HepG2 (cell line): ENCODE results near the gene ABCA13. TPM values are rescaled to one million over a fixed set of nuclear protein-coding genes. Genes with fewer than 3 reads are reported as not detected.

ENCODE experiments used
- ARNT ChIP-seq: fragments of 450-650 bp; IDR thresholded peaks from 2 replicates; pipeline ENCODE4 v1.6.1; 2017
- BCL6 ChIP-seq: IDR thresholded peaks from 2 replicates; pipeline ENCODE4 v1.6.1; 2016; ENCODE audit warnings: missing genetic modification reagents, missing compliant biosample characterization
- DBP ChIP-seq: sonication (generic); formaldehyde crosslinking; IDR thresholded peaks from 2 replicates; pipeline ENCODE4 v1.4.0; 2020; ENCODE audit warnings: missing genetic modification reagents; ENCODE audit errors: not compliant biosample characterization
- EEA1 ChIP-seq: sonication (generic); formaldehyde crosslinking; IDR thresholded peaks from 2 replicates; pipeline ENCODE4 v1.5.1; 2020; ENCODE audit warnings: mild to moderate bottlenecking, missing genetic modification reagents, borderline replicate concordance
- ESRRA ChIP-seq: sonication (generic); formaldehyde crosslinking; IDR thresholded peaks from 2 replicates; pipeline ENCODE4 v1.5.1; 2020; ENCODE audit warnings: mild to moderate bottlenecking, low read depth, missing genetic modification reagents
- FIP1L1 ChIP-seq: fragments of 200-400 bp; formaldehyde crosslinking; IDR thresholded peaks from 2 replicates; pipeline ENCODE4 v1.6.1; 2018; ENCODE audit warnings: low read depth, mild to moderate bottlenecking, low read length, moderate library complexity, borderline replicate concordance; ENCODE audit not compliant: insufficient read depth
- KDM6A ChIP-seq: IDR thresholded peaks from 2 replicates; pipeline ENCODE4 v1.6.1; 2016; ENCODE audit warnings: low read depth
- MED8 ChIP-seq: sonication (generic); formaldehyde crosslinking; IDR thresholded peaks from 2 replicates; pipeline ENCODE4 v1.8.1; 2023; ENCODE audit warnings: mild to moderate bottlenecking, missing genetic modification reagents; ENCODE audit not compliant: insufficient replicate concordance
- RORA ChIP-seq: sonication (generic); formaldehyde crosslinking; IDR thresholded peaks from 2 replicates; pipeline ENCODE4 v1.5.0; 2020; ENCODE audit warnings: mild to moderate bottlenecking, missing genetic modification reagents, moderate library complexity
- SIX4 ChIP-seq: sonication (generic); formaldehyde crosslinking; IDR thresholded peaks from 2 replicates; pipeline ENCODE4 v1.4.0; 2020; ENCODE audit warnings: missing genetic modification reagents
- SOX13 ChIP-seq, 3 experiments: fragments of 450-650 bp in 1 of 3; sonication (generic) in 1 of 3; formaldehyde crosslinking in 1 of 3; IDR thresholded peaks in 2 of 3; conservative IDR thresholded peaks in 1 of 3; 2 replicates each; pipeline versions ENCODE4 v1.5.0 to v1.6.1; 2016 to 2020; ENCODE audit warnings: antibody characterized with exemption in 1 of 3, mild to moderate bottlenecking in 1 of 3, missing compliant biosample characterization in 1 of 3, missing genetic modification reagents in 1 of 3, moderate library complexity in 1 of 3
- TOE1 ChIP-seq: sonication (generic); formaldehyde crosslinking; IDR thresholded peaks from 2 replicates; pipeline ENCODE4 v1.4.0; 2020; ENCODE audit warnings: mild to moderate bottlenecking, missing genetic modification reagents
- ZNF292 ChIP-seq: sonication (generic); formaldehyde crosslinking; IDR thresholded peaks from 2 replicates; pipeline ENCODE4 v1.8.1; 2022; ENCODE audit warnings: mild to moderate bottlenecking, low read depth, missing genetic modification reagents, borderline replicate concordance
- ZNF329 ChIP-seq: sonication (generic); formaldehyde crosslinking; IDR thresholded peaks from 2 replicates; pipeline ENCODE4 v1.9.0; 2021; ENCODE audit warnings: low read depth, mild to moderate bottlenecking, missing genetic modification reagents
- ZNF431 ChIP-seq: sonication (generic); formaldehyde crosslinking; IDR thresholded peaks from 2 replicates; pipeline ENCODE4 v1.9.0; 2022; ENCODE audit warnings: missing genetic modification reagents, low read depth, mild to moderate bottlenecking, borderline replicate concordance
- ZNF570 ChIP-seq: sonication (generic); formaldehyde crosslinking; IDR thresholded peaks from 2 replicates; pipeline ENCODE4 v1.4.0; 2020; ENCODE audit warnings: mild to moderate bottlenecking, missing genetic modification reagents, borderline replicate concordance
- ZNF687 ChIP-seq: sonication (generic); formaldehyde crosslinking; IDR thresholded peaks from 2 replicates; pipeline ENCODE4 v1.5.1; 2020; ENCODE audit warnings: mild to moderate bottlenecking, missing genetic modification reagents, moderate library complexity
- ZNF7 ChIP-seq: IDR thresholded peaks from 2 replicates; pipeline ENCODE4 v1.6.1; 2016; ENCODE audit warnings: missing biosample characterization, missing genetic modification reagents
- polyA plus RNA-seq, 8 experiments: library from polyadenylated mRNA; depleted of rRNA in 3 of 8; stranded (reverse) in 7 of 8; unstranded in 1 of 8; fragments of >200 nt; fragmentation: Illumina TruSeq in 4 of 8; extraction: Trizol in 4 of 8; gene quantifications; 2 replicates each; pipeline versions ENCODE4 v1.2.1 to v1.2.3, GENCODE V29; 2011 to 2016; ENCODE audit warnings: low read depth in 4 of 8, missing spikeins in 1 of 8, mixed read lengths in 1 of 8; ENCODE audit not compliant: insufficient read depth in 1 of 8
- total RNA-seq, 5 experiments: library from RNA; depleted of rRNA; stranded (reverse); fragments of >200 nt; fragmentation: Illumina TruSeq; extraction: Trizol; gene quantifications; 2 replicates each; pipeline ENCODE4 v1.2.3, GENCODE V29; 2016; ENCODE audit warnings: low read depth in 1 of 5
- TF ChIP-seq, protein P1 (sequence below): sonication (generic); formaldehyde crosslinking; conservative IDR thresholded peaks from 2 replicates; pipeline ENCODE4 v1.4.0; 2020; ENCODE audit warnings: mild to moderate bottlenecking, missing genetic modification reagents, moderate library complexity
- TF ChIP-seq, protein P2 (sequence below): IDR thresholded peaks from 2 replicates; pipeline ENCODE4 v1.6.1; 2016

Gene ABCA13
- total and polyA plus RNA-seq, 2 of the 13 experiments (the other 11 are each of a cell fraction or from before 2014, with no cell fraction given), result 0.03 TPM; not detected in 1

DNA sequence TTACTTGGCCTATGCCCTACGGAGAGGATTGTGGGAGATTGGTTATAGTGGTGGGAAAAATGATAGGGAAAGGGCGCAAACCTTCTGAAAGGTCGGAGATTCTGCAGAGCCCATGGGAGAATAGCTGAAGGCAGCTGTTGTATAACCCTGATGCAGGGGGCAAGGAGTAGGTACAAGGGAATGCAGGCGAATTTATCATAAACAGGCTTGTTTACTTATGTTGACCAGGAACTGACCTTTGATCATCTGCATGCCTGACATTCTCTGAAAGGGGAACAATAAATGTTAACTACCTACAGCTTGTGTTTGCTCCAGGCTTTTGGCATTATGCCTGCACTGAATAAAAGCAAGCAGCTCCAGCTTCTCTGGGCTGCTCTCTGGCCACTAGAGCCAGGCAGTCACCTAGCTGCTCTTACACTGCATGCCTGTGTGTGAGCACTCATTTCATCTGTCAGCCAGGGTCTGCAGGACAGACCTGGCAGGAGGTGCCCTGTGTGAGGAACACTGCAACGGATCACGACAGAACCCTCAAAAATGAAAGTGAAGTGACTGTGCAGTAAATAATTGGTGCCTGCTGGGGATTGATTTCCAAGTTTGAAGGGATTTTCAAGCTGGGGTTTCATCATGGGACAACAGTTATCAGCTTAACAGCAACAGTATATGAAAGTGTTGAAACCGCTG lies 31.1 kb upstream of the ABCA13 start (continued):
- TF ChIP-seq, protein P1, sequence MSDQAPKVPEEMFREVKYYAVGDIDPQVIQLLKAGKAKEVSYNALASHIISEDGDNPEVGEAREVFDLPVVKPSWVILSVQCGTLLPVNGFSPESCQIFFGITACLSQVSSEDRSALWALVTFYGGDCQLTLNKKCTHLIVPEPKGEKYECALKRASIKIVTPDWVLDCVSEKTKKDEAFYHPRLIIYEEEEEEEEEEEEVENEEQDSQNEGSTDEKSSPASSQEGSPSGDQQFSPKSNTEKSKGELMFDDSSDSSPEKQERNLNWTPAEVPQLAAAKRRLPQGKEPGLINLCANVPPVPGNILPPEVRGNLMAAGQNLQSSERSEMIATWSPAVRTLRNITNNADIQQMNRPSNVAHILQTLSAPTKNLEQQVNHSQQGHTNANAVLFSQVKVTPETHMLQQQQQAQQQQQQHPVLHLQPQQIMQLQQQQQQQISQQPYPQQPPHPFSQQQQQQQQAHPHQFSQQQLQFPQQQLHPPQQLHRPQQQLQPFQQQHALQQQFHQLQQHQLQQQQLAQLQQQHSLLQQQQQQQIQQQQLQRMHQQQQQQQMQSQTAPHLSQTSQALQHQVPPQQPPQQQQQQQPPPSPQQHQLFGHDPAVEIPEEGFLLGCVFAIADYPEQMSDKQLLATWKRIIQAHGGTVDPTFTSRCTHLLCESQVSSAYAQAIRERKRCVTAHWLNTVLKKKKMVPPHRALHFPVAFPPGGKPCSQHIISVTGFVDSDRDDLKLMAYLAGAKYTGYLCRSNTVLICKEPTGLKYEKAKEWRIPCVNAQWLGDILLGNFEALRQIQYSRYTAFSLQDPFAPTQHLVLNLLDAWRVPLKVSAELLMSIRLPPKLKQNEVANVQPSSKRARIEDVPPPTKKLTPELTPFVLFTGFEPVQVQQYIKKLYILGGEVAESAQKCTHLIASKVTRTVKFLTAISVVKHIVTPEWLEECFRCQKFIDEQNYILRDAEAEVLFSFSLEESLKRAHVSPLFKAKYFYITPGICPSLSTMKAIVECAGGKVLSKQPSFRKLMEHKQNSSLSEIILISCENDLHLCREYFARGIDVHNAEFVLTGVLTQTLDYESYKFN, result peak; percentile 99
- TF ChIP-seq SOX13 (IDR thresholded peaks at IDR 0.05) (peak; percentile 92), SOX13 (CRISPR knock-in tag; conservative IDR thresholded peaks at IDR 0.05 in 1 of 2, IDR thresholded peaks at IDR 0.05 in 1 of 2) (peak; percentile 44 to 99; a peak in 2 of 4 replicates), MED8 (CRISPR knock-in tag) (no peak), FIP1L1 (no peak), ZNF431 (CRISPR knock-in tag) (peak; percentile 33; the same call in 1 of the 2 replicates), ZNF292 (CRISPR knock-in tag) (peak; percentile 100), BCL6 (CRISPR knock-in tag) (peak; percentile 97), TOE1 (CRISPR knock-in tag) (no peak), DBP (CRISPR knock-in tag) (no peak), ZNF329 (CRISPR knock-in tag) (no peak), ZNF570 (CRISPR knock-in tag) (no peak), RORA (no peak), ARNT (no peak), ZNF687 (peak; percentile 53), EEA1 (CRISPR knock-in tag) (no peak), SIX4 (CRISPR knock-in tag) (peak; percentile 68; the same call in 1 of the 2 replicates), ZNF7 (CRISPR knock-in tag) (peak; percentile 69), KDM6A (CRISPR knock-in tag) (peak; percentile 93), ESRRA (CRISPR knock-in tag) (peak; percentile 75; the same call in 1 of the 2 replicates)
- TF ChIP-seq, protein P2, sequence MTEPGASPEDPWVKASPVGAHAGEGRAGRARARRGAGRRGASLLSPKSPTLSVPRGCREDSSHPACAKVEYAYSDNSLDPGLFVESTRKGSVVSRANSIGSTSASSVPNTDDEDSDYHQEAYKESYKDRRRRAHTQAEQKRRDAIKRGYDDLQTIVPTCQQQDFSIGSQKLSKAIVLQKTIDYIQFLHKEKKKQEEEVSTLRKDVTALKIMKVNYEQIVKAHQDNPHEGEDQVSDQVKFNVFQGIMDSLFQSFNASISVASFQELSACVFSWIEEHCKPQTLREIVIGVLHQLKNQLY (CRISPR knock-in tag), result peak; percentile 86
